LNCaP clone FGC (cell line): ENCODE data around the gene HBA1.

ENCODE experiments used
- DNase-seq: peaks from one replicate; pipeline ENCODE4 v3.0.0-alpha.2; 2011; ENCODE audit warnings: low read depth
- H3K4me3 ChIP-seq: 2 replicates; pipeline ENCODE4 v1.5.1; 2011; ENCODE audit warnings: mild to moderate bottlenecking, low read depth, low read length, control low read depth
- CTCF ChIP-seq: IDR thresholded peaks from 2 replicates; pipeline ENCODE4 v1.5.1; 2012; ENCODE audit warnings: mild to moderate bottlenecking; ENCODE audit not compliant: control insufficient read depth, insufficient read depth; ENCODE audit errors: extremely low read depth

Gene HBA1

DNA sequence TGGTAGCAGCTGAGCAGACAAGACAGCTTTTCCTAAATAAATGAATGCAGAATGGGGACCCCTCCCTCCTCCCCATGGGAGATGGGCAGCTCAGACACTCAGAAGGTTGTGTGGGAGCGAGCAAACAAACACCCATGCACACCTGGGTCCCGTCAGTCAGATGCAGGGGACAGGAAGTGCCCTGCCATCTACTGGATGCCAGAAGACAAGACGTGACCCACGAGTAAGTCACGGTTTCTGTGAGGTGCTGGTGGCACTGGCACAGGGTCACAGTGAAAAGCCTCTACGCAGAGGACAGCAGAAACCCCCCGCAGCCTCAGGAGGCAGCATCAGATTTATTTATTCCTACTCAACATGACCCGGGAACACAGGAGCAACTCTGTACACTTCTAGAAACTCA, 12.2 kb downstream of the HBA1 start:
- no peak overlapping the region for H3K4me3 ChIP-seq
- no peak for DNase-seq
- peak; percentile 41 for TF ChIP-seq CTCF

GRCh38 chr16:189604-190186, 13.2 kb downstream of the HBA1 start:
- TF ChIP-seq CTCF, result no peak
- DNase-seq, result no peak
- no peak overlapping the region for H3K4me3 ChIP-seq

DNA sequence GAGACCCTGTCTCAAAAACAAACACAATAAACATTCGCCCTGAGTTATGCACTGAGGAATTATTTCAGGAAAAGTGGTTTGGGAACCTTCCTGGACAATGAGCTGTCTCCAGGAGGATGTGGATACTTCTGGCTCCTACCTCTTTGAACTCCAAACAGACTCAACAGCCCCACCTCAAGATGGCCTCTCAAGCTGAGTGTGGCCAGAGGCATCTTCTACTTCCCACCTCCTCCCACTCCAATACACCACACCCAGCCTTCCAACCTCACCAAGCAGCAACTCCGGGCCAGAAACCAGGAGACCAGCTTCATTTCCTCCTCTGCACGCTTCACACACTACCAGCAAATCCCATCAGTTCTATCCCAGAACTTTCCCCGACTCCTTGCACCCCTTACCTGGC, 15.4 kb downstream of the HBA1 start:
- H3K4me3 ChIP-seq, result no peak overlapping the region
- DNase-seq, result no peak
- no peak for TF ChIP-seq CTCF

GRCh38 chr16:192686-193085, 16.2 kb downstream of the HBA1 start:
- no peak for TF ChIP-seq CTCF
- no peak overlapping the region for H3K4me3 ChIP-seq
- no peak for DNase-seq

DNA sequence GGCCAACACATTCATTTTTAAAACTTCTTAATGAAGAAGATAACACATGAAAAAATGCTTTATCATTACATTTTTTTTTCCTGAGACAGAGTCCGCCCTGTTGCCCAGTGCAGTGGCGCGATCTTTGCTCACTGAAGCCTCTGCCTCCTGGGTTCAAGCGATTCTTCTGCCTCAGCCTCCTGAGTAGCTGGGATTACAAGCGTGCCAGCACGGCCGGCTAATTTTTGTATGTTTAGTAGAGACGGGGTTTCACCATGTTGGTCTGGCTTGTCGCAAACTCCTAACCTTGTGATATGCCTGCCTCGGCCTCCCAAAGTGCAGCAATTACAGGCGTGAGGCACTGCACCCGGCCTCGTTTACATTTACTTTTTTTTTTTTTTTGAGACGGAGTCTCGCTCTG, 17.0 kb downstream of the HBA1 start:
- H3K4me3 ChIP-seq, result no peak overlapping the region
- DNase-seq, result no peak
- TF ChIP-seq CTCF, result no peak

- no peak for DNase-seq
- no peak overlapping the region for H3K4me3 ChIP-seq
- TF ChIP-seq CTCF, result no peak
Measured at GRCh38 chr16:194516-194915, 18.0 kb downstream of the HBA1 start.

GRCh38 chr16:200388-200787, 23.9 kb downstream of the HBA1 start:
- H3K4me3 ChIP-seq, result no peak overlapping the region
- DNase-seq, result no peak
- TF ChIP-seq CTCF, result no peak
